GM12801 (cell line): ENCODE measurements around the gene FRS2.

Experiments
- TF ChIP-seq, protein P1 (sequence below): IDR thresholded peaks from one replicate; pipeline ENCODE4 v1.5.1; 2011; ENCODE audit warnings: control low read depth; ENCODE audit not compliant: insufficient read length; ENCODE audit errors: extremely low read depth

FRS2 gene

DNA sequence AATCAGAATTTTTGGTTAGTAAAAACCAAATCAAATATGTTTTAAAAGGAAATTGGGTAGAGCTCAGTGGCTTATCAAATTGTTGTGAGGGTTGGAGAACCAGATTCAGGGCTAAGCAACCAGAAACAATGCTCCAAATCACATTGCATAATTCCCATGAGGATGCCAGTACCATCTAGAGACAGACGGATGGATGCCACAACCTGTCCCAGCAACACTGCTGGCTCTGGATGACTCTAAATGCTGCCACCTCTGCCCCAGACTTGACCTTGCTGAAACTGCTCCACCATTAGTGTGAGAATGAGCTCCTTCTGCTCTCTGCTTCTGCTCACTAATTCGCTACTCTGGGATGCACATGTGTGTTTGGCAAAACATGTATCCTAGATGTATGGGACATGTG is 43.9 kb downstream of the FRS2 start:
- TF ChIP-seq, protein P1, sequence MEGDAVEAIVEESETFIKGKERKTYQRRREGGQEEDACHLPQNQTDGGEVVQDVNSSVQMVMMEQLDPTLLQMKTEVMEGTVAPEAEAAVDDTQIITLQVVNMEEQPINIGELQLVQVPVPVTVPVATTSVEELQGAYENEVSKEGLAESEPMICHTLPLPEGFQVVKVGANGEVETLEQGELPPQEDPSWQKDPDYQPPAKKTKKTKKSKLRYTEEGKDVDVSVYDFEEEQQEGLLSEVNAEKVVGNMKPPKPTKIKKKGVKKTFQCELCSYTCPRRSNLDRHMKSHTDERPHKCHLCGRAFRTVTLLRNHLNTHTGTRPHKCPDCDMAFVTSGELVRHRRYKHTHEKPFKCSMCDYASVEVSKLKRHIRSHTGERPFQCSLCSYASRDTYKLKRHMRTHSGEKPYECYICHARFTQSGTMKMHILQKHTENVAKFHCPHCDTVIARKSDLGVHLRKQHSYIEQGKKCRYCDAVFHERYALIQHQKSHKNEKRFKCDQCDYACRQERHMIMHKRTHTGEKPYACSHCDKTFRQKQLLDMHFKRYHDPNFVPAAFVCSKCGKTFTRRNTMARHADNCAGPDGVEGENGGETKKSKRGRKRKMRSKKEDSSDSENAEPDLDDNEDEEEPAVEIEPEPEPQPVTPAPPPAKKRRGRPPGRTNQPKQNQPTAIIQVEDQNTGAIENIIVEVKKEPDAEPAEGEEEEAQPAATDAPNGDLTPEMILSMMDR: no peak

DNA sequence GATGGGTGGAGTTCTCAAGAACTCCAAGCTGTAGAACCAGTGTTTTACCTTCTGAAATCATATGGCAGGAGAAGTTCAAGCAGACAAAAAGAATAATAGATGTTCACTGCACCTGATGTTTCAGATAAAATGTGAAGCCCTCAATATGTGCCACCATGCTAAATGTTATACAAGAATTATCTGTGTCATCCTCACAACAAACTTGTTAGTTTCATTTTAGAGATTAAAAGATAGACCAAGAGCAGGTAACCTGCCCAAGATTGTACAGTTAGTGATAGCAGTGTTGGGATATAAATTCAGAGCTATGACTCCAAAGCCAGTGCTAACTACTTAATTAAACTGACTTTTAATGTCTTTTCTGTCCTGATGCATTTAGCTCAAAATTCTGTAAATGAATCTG is 44.7 kb downstream of the FRS2 start:
- TF ChIP-seq, protein P1: no peak

DNA sequence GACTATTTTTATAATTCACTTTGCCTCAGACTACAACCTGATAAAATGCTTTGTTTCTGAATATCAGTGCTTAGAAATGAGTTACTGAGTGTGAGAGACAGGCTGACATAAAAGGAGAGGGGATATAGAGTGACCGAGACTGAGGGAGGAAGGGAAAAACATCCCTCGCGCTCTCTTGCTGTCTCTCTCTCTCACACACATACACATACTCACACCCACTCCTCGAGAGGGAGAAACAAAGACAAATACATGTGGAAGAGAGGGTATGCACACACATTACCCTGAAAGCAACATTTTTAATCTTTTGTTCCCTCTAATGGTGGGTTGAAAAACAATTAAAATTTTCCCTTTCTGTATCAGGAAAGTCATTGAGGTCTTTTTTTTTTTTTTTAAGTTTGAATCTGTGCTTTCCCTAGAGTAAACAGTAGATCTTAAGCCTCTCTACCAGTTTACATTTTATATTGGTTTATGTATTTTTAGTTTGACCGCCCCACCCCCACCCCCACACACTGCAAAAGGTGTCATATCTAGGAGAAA is 45.3 kb downstream of the FRS2 start:
- TF ChIP-seq, protein P1: no peak

DNA sequence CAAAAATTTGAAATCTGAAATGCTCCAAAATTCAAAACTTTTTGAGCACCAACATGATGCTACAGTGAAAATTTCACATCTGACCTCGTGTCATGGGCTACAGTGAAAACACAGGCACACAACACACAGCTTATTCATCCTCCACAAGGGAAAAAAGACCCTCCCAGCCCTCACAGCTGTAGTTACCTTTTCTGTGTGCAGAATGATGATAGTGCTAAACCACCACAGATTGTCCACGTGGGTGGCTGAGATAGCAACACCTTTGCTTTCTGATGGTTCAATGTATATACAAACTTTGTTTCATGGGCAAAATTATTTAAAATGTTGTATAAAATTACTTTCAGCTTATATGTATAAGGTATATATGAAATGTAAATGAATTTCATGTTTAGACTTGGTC is 46.8 kb downstream of the FRS2 start:
- TF ChIP-seq, protein P1: no peak

DNA sequence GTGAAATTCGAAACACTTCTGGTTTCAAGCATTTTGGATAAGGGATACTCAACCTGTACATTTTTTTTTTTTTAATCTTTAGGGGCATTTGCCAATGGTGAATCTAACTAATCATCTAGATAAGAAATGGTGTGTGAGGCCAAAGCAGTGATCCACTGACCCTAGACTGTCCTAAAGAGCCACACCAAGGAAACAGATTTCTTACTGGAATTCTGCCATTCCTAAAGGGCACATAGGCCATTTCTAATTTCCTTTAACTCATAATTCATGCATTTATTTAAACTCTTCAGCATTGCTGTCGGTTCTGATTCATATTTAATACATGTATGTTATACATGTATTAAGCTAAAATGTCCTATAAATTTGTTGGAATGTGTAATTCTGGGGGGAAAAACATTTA is 47.2 kb downstream of the FRS2 start:
- TF ChIP-seq, protein P1: no peak

DNA sequence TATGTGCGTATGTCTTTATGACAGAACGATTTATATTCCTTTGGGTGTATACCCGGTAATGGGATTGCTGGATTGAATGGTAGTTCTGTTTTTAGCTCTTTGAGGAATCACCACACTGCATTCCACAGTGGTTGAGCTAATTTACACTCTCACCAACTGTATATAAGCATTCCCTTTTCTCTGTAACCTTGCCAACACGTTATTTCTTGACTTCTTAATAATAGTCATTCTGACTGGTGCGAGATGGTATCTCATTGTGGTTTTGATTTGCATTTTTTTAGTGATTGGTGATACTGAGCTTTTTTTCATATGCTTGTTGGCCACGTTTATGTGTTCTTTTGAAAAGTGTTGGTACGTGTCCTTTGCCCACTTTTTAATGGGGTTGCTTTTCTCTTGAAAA is 49.7 kb downstream of the FRS2 start:
- TF ChIP-seq, protein P1: no peak

DNA sequence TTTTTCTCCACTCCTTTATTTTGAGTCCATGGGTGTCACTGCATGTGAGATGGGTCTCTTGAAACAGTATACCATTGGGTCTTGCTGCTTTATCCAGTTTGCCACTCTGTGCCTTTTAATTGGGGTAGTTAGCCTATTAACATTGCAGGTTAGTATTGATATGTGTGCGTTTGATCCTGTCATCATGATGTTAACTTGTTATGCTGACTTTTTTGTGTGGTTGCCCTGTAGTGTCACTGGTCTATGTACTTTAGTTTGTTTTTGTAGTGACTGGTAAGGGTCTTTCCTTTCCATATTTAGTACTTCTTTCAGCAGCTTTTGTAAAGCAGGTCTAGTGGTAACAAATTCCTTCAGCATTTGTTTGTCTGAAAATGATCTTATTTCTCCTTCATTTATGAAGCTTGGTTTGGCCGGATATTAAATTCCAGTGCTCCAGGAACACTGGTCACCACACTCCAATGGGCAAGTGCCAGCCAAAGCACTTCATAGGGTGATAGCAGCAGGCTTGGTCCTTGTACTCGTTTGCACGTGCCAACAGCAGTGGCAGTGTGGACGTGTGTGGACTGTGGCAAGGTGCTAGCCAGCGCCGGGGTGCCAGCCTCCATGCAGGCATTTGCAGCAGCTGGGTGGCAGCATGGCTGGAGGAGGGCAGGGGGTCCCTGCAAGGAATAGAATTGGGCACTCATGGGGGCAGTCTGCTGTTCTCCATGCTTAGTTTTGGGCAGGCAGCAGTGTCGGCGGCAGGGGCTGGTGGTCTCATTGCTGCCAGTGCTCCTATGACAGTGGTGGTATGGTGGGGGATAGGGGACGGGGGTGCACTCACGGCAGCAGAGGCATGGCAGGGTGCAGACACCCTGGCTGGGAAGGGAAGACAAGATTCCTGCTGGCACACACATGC is 53.5 kb downstream of the FRS2 start:
- TF ChIP-seq, protein P1: no peak
